ENCODE measurements around the gene NADSYN1. TPM values are rescaled to one million over a fixed set of nuclear protein-coding genes. Genes with fewer than 3 reads are reported as not detected.

The NADSYN1 gene
- total and polyA plus RNA-seq, 2 of the 13 experiments (the other 11 are each of a cell fraction or from before 2014, with no cell fraction given), result 35.7 to 51.5 TPM

DNA sequence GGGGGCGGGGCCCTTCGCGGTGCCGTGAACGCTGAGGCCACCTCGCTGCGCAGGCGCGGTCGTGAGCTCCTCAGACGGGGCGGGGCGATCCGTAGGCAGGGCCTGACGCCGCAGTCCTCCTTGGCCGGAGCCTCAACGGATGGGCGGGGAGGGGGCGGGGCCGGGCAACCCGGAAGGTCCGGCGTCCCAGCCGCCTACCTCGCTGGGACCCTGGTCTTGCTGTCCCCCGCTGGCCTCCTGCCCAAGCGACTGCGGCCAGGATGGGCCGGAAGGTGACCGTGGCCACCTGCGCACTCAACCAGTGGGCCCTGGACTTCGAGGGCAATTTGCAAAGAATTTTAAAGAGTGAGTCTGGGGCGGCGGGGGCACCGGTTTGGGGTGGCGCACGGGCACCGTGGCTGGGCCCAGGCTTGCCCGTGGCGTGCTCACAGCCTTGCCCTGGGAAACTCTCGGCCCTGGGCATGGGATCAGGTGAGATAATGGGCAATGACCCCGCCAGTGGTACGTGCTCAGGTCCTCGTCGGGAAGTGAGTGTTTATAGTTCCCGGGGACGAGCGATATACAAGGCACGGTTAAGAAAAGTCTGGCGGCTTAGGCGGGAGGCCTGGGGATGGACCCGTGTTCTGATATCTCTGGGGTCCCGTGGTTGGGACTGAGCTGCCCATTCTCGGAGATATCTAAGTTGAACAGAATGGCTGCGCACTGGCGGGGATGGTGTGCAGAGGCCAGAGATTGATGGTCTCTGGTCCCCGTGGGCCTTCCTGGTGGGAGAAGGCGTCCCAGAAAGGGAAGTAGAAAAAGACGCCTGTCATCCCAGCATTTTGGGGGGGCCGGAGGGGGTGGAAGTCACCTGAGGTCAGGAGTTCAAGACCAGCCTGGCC, at the start of gene NADSYN1 (continued):
- no peak for TF ChIP-seq E2F2 (CRISPR knock-in tag; IDR thresholded peaks at IDR 0.05; ENCODE audit: borderline replicate concordance)
- TF ChIP-seq, protein P1, sequence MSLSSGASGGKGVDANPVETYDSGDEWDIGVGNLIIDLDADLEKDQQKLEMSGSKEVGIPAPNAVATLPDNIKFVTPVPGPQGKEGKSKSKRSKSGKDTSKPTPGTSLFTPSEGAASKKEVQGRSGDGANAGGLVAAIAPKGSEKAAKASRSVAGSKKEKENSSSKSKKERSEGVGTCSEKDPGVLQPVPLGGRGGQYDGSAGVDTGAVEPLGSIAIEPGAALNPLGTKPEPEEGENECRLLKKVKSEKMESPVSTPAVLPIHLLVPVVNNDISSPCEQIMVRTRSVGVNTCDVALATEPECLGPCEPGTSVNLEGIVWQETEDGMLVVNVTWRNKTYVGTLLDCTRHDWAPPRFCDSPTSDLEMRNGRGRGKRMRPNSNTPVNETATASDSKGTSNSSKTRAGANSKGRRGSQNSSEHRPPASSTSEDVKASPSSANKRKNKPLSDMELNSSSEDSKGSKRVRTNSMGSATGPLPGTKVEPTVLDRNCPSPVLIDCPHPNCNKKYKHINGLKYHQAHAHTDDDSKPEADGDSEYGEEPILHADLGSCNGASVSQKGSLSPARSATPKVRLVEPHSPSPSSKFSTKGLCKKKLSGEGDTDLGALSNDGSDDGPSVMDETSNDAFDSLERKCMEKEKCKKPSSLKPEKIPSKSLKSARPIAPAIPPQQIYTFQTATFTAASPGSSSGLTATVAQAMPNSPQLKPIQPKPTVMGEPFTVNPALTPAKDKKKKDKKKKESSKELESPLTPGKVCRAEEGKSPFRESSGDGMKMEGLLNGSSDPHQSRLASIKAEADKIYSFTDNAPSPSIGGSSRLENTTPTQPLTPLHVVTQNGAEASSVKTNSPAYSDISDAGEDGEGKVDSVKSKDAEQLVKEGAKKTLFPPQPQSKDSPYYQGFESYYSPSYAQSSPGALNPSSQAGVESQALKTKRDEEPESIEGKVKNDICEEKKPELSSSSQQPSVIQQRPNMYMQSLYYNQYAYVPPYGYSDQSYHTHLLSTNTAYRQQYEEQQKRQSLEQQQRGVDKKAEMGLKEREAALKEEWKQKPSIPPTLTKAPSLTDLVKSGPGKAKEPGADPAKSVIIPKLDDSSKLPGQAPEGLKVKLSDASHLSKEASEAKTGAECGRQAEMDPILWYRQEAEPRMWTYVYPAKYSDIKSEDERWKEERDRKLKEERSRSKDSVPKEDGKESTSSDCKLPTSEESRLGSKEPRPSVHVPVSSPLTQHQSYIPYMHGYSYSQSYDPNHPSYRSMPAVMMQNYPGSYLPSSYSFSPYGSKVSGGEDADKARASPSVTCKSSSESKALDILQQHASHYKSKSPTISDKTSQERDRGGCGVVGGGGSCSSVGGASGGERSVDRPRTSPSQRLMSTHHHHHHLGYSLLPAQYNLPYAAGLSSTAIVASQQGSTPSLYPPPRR (CRISPR knock-in tag; IDR thresholded peaks at IDR 0.05; ENCODE audit: borderline replicate concordance), result 0 out of 2 replicates have a peak, but pooled peaks have one; percentile 8
- no peak for TF ChIP-seq ZNF224 (CRISPR knock-in tag; IDR thresholded peaks at IDR 0.05)
- TF ChIP-seq BCLAF1 (IDR thresholded peaks at IDR 0.05), result no peak
- no peak for TF ChIP-seq HNF1A (IDR thresholded peaks at IDR 0.05; ENCODE audit: low read depth)
- 0 out of 2 replicates have a peak, but pooled peaks have one; percentile 6 for TF ChIP-seq HNF1A (CRISPR knock-in tag; IDR thresholded peaks at IDR 0.05; ENCODE audit: borderline replicate concordance)
- TF ChIP-seq CENPX (CRISPR knock-in tag; IDR thresholded peaks at IDR 0.05), result no peak
- TF ChIP-seq, protein P2, sequence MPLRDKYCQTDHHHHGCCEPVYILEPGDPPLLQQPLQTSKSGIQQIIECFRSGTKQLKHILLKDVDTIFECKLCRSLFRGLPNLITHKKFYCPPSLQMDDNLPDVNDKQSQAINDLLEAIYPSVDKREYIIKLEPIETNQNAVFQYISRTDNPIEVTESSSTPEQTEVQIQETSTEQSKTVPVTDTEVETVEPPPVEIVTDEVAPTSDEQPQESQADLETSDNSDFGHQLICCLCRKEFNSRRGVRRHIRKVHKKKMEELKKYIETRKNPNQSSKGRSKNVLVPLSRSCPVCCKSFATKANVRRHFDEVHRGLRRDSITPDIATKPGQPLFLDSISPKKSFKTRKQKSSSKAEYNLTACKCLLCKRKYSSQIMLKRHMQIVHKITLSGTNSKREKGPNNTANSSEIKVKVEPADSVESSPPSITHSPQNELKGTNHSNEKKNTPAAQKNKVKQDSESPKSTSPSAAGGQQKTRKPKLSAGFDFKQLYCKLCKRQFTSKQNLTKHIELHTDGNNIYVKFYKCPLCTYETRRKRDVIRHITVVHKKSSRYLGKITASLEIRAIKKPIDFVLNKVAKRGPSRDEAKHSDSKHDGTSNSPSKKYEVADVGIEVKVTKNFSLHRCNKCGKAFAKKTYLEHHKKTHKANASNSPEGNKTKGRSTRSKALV (CRISPR knock-in tag; IDR thresholded peaks at IDR 0.05), result no peak
- no peak for TF ChIP-seq RFX3 (CRISPR knock-in tag; IDR thresholded peaks at IDR 0.05)
